K562 (cell line): ENCODE data around the gene MLH1. TPM values are rescaled to one million over a fixed set of nuclear protein-coding genes. Genes with fewer than 3 reads are reported as not detected.

Source experiments
- CHCHD3 ChIP-seq: fragments of 250-450 bp; sonication (Bioruptor Pico); IDR thresholded peaks from 2 replicates; pipeline ENCODE4 v2.1.2; 2022; ENCODE audit warnings: mild to moderate bottlenecking
- CLOCK ChIP-seq: fragments of 250-450 bp; sonication (Bioruptor Pico); IDR thresholded peaks from 2 replicates; pipeline ENCODE4 v1.4.0; 2020; ENCODE audit warnings: mild to moderate bottlenecking, moderate library complexity, borderline replicate concordance
- COPS2 ChIP-seq: fragments of 450-650 bp; conservative IDR thresholded peaks from 2 replicates; pipeline ENCODE4 v1.6.1; 2016; ENCODE audit warnings: mild to moderate bottlenecking, moderate library complexity
- DMBX1 ChIP-seq: fragments of 250-450 bp; sonication (Bioruptor Pico); IDR thresholded peaks from 2 replicates; pipeline ENCODE4 v1.8.0; 2022; ENCODE audit warnings: inconsistent platforms, mild to moderate bottlenecking, moderate library complexity, borderline replicate concordance
- EWSR1 ChIP-seq: fragments of 450-650 bp; IDR thresholded peaks from 2 replicates; pipeline ENCODE4 v1.6.1; 2018; ENCODE audit warnings: borderline replicate concordance, mild to moderate bottlenecking, low read depth, moderate library complexity; ENCODE audit not compliant: partially characterized antibody
- KAT2B ChIP-seq: IDR thresholded peaks from one replicate; pipeline ENCODE4 v1.6.1; 2012; ENCODE audit warnings: low read depth, mild to moderate bottlenecking, control low read depth, inconsistent platforms, low read length, moderate library complexity
- MLLT1 ChIP-seq, 2 experiments: fragments of 450-650 bp; IDR thresholded peaks; 2 replicates each; pipeline ENCODE4 v1.6.1; 2016
- NR1H2 ChIP-seq: sonication (generic); formaldehyde crosslinking; IDR thresholded peaks from 2 replicates; pipeline ENCODE4 v1.4.0; 2020; ENCODE audit warnings: mild to moderate bottlenecking, missing genetic modification reagents
- NR2C1 ChIP-seq, 2 experiments: fragments of 450-650 bp; IDR thresholded peaks; 2 replicates each; pipeline ENCODE4 v1.6.1; 2017; ENCODE audit warnings: mild to moderate bottlenecking in 2 of 2, antibody characterized with exemption in 1 of 2, inconsistent platforms in 1 of 2, missing compliant biosample characterization in 1 of 2, missing genetic modification characterization in 1 of 2
- RNF2 ChIP-seq: sonication (generic); IDR thresholded peaks from 2 replicates; pipeline ENCODE4 v1.6.1; 2016
- SNIP1 ChIP-seq: fragments of 450-650 bp; IDR thresholded peaks from 2 replicates; pipeline ENCODE4 v1.7.1; 2017; ENCODE audit warnings: low read depth, mild to moderate bottlenecking
- SUPT5H ChIP-seq: fragments of 450-650 bp; IDR thresholded peaks from 2 replicates; pipeline ENCODE4 v1.6.1; 2016
- XRCC4 ChIP-seq: IDR thresholded peaks from one replicate; pipeline ENCODE4 v1.6.1; 2011; ENCODE audit not compliant: insufficient read depth, insufficient read length; ENCODE audit errors: extremely low read depth
- ZNF518B ChIP-seq: fragments of 250-450 bp; sonication (Bioruptor Pico); IDR thresholded peaks from 2 replicates; pipeline ENCODE4 v1.5.0; 2021; ENCODE audit warnings: mild to moderate bottlenecking, moderate library complexity
- ZNF583 ChIP-seq: fragments of 250-450 bp; sonication (Bioruptor Pico); IDR thresholded peaks from 2 replicates; pipeline ENCODE4 v1.4.0; 2020
- ZNF717 ChIP-seq: fragments of 250-450 bp; sonication (Bioruptor Pico); IDR thresholded peaks from 2 replicates; pipeline ENCODE4 v1.5.0; 2021
- polyA plus RNA-seq, 8 experiments: library from polyadenylated mRNA; depleted of rRNA in 4 of 8; stranded (reverse) in 5 of 8; unstranded in 3 of 8; fragments of >200 nt; fragmentation: Nextera tagmentation in 2 of 8; fragmentation: Illumina TruSeq in 1 of 8; extraction: Ambion mirVana in 2 of 8; extraction: Trizol in 1 of 8; gene quantifications; 2 replicates each; pipeline versions ENCODE4 v1.2.1 to v1.2.3, GENCODE V29; 2011 to 2014; ENCODE audit warnings: inconsistent platforms in 1 of 8, missing spikeins in 1 of 8
- total RNA-seq, 7 experiments: library from RNA; depleted of rRNA in 6 of 7; stranded (reverse); fragments of >200 nt in 6 of 7; fragmentation: Illumina TruSeq in 2 of 7; extraction: Trizol in 2 of 7; gene quantifications; 2 replicates each; pipeline versions ENCODE4 v1.2.1 to v1.2.3, GENCODE V29; 2011 to 2021; ENCODE audit warnings: low replicate concordance in 1 of 7
- TF ChIP-seq, protein P1 (sequence below): sonication (generic); formaldehyde crosslinking; IDR thresholded peaks from 2 replicates; pipeline ENCODE4 v1.8.0; 2023; ENCODE audit warnings: missing genetic modification reagents, mild to moderate bottlenecking, borderline replicate concordance

MLH1 gene
- total and polyA plus RNA-seq, 9 of the 15 experiments (the other 6 are each of a cell fraction or from before 2014, with no cell fraction given): 76.4 to 155 (median 117) TPM

DNA sequence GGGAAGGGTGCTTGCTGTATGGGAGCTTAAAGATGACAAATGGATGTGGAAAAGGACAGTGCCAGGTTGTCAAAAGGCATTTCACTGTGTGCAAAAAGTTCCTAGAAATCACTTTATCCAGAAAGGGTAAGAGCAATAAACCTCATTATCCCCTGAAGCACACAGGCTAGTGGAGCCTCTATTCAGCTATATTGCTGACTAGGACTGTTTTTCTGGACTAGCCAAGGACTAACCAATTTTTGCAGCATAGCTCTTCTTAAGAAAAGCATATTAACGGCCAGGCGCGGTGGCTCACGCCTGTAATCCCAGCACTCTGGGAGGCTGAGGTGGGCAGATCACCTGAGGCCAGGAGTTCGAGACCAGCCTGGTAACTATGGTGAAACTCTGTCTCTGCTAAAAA, 64.8 kb downstream of the MLH1 start (continued):
- TF ChIP-seq ZNF518B (CRISPR knock-in tag) (no peak), CHCHD3 (CRISPR knock-in tag) (no peak), KAT2B (no peak), ZNF583 (no peak), RNF2 (no peak), NR2C1 (IDR thresholded peaks at IDR 0.05) (no peak), NR2C1 (tag; IDR thresholded peaks at IDR 0.05) (no peak), SNIP1 (no peak), MLLT1 (IDR thresholded peaks at IDR 0.05) (no peak), EWSR1 (no peak), NR1H2 (CRISPR knock-in tag) (no peak), ZNF717 (CRISPR knock-in tag) (no peak), SUPT5H (no peak), XRCC4 (no peak), DMBX1 (CRISPR knock-in tag) (no peak), CLOCK (no peak), COPS2 (no peak)
- TF ChIP-seq, protein P1, sequence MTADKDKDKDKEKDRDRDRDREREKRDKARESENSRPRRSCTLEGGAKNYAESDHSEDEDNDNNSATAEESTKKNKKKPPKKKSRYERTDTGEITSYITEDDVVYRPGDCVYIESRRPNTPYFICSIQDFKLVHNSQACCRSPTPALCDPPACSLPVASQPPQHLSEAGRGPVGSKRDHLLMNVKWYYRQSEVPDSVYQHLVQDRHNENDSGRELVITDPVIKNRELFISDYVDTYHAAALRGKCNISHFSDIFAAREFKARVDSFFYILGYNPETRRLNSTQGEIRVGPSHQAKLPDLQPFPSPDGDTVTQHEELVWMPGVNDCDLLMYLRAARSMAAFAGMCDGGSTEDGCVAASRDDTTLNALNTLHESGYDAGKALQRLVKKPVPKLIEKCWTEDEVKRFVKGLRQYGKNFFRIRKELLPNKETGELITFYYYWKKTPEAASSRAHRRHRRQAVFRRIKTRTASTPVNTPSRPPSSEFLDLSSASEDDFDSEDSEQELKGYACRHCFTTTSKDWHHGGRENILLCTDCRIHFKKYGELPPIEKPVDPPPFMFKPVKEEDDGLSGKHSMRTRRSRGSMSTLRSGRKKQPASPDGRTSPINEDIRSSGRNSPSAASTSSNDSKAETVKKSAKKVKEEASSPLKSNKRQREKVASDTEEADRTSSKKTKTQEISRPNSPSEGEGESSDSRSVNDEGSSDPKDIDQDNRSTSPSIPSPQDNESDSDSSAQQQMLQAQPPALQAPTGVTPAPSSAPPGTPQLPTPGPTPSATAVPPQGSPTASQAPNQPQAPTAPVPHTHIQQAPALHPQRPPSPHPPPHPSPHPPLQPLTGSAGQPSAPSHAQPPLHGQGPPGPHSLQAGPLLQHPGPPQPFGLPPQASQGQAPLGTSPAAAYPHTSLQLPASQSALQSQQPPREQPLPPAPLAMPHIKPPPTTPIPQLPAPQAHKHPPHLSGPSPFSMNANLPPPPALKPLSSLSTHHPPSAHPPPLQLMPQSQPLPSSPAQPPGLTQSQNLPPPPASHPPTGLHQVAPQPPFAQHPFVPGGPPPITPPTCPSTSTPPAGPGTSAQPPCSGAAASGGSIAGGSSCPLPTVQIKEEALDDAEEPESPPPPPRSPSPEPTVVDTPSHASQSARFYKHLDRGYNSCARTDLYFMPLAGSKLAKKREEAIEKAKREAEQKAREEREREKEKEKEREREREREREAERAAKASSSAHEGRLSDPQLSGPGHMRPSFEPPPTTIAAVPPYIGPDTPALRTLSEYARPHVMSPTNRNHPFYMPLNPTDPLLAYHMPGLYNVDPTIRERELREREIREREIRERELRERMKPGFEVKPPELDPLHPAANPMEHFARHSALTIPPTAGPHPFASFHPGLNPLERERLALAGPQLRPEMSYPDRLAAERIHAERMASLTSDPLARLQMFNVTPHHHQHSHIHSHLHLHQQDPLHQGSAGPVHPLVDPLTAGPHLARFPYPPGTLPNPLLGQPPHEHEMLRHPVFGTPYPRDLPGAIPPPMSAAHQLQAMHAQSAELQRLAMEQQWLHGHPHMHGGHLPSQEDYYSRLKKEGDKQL: no peak
